ENCODE data around the gene RPS16. TPM values are rescaled to one million over a fixed set of nuclear protein-coding genes. Genes with fewer than 3 reads are reported as not detected.

Gene RPS16
- total and polyA plus RNA-seq, 9 of the 15 experiments (the other 6 are each of a cell fraction or from before 2014, with no cell fraction given), result 82.6 to 3,671 (median 2,204) TPM

DNA sequence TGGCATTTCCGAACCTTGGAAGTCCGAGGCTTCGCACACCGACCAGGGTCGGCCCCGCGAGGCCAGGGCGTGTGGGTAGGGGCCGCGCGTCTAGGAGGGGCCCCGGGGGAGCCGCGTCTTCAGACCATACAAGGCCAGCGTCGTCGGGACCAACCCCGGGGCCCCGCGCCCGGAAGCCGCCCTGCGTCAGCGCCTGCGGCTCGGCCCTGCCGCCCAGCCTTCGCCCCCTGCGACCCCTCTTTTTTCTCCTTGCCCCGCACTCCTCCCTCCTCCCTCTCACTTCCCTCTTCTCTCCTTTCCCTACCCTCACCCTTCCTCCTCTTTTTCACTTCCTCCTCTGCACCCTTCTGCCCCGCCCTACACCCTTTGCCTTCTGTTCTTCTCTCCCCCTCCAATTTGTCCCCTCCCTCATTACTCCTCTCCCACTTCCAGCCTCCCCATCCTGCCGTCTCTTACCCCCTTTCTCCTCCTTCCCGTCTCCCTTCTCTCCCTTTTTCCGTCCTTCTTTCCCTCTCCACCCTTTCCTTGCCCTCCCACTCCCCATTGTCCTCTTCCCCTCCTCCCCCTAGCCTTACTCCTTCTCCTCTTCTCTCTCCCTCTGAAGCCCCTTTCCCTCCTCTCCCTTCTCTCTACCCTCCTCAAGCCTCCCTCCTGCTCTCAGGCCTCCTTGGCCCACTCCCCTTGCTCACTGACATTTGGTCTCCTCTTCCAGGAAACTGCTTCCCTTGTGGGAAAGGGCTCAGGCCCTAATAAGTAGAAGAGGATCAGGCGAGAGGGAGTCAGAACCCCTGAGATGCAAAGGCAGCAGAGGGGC lies 25.5 kb downstream of the RPS16 start (continued):
- TF ChIP-seq TRIM25 (IDR thresholded peaks at IDR 0.05; ENCODE audit: borderline replicate concordance), result peak; percentile 97; the same call in 1 of the 2 replicates
- TF ChIP-seq ESRRB (CRISPR knock-in tag; IDR thresholded peaks at IDR 0.05; ENCODE audit: borderline replicate concordance), result no peak
- TF ChIP-seq ATF7 (IDR thresholded peaks at IDR 0.05), result no peak
- no peak for TF ChIP-seq ZNF398 (CRISPR knock-in tag; IDR thresholded peaks at IDR 0.05)
- TF ChIP-seq, protein P1, sequence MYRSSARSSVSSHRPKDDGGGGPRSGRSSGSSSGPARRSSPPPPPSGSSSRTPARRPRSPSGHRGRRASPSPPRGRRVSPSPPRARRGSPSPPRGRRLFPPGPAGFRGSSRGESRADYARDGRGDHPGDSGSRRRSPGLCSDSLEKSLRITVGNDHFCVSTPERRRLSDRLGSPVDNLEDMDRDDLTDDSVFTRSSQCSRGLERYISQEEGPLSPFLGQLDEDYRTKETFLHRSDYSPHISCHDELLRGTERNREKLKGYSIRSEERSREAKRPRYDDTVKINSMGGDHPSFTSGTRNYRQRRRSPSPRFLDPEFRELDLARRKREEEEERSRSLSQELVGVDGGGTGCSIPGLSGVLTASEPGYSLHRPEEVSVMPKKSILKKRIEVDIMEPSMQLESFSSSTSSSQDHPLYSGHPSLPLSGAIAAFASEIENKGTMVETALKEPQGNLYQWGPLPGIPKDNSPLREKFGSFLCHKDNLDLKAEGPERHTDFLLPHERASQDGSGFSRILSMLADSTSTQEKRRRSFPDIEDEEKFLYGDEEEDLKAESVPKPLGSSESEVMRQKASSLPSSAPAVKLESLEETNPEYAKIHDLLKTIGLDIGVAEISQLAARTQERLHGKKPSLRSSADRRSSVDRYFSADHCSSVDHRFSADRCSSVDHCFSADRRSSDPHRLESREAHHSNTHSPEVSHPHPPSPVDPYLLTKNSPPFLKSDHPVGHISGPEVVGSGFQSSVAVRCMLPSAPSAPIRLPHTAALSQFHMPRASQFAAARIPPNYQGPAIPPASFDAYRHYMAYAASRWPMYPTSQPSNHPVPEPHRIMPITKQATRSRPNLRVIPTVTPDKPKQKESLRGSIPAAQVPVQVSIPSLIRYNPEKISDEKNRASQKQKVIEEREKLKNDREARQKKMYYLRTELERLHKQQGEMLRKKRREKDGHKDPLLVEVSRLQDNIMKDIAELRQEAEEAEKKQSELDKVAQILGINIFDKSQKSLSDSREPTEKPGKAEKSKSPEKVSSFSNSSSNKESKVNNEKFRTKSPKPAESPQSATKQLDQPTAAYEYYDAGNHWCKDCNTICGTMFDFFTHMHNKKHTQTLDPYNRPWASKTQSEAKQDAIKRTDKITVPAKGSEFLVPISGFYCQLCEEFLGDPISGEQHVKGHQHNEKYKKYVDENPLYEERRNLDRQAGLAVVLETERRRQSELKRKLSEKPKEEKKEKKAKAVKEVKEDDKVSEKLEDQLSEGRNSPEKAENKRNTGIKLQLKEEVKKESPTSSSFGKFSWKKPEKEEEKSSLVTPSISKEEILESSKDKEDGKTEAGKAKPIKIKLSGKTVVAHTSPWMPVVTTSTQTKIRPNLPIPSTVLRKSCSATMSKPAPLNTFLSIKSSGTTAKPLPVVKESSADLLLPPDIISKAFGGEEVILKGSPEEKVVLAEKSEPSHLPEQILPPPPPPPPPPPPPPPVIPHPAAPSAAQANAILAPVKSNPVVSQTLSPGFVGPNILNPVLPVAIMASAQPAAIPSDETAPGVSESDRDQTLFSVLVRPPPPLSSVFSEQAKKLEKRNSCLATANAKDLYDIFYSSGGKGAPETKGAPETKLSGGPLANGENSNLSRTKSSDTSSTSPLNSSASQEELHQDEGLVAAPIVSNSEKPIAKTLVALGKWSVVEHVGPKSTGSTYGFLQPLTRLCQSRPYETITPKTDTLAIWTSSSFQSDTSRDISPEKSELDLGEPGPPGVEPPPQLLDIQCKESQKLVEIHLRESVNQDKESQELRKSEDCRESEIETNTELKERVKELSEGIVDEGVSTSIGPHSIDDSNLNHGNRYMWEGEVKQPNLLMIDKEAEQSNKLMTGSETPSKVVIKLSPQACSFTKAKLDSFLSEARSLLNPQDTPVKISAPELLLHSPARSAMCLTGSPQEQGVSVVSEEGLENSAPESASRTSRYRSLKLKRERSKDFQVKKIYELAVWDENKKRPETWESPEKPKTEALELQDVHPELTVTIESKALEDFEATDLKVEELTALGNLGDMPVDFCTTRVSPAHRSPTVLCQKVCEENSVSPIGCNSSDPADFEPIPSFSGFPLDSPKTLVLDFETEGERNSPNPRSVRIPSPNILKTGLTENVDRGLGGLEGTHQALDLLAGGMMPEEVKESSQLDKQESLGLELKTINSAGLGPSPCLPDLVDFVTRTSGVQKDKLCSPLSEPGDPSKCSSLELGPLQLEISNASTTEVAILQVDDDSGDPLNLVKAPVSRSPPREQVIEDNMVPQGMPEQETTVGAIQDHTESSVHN (IDR thresholded peaks at IDR 0.05; ENCODE audit: borderline replicate concordance in 1 of 2, low read depth in 1 of 2), result 0 out of 4 replicates have a peak, but pooled peaks of 1 of the 2 experiments have one; percentile 32
- 0 out of 2 replicates have a peak, but pooled peaks have one; percentile 34 for TF ChIP-seq RNF2 (IDR thresholded peaks at IDR 0.05)
- TF ChIP-seq ZNF224 (CRISPR knock-in tag; IDR thresholded peaks at IDR 0.05), result no peak
- no peak for TF ChIP-seq JUN (IDR thresholded peaks at IDR 0.05; ENCODE audit: borderline replicate concordance, low read depth, low read length)
- TF ChIP-seq JUN (CRISPR knock-in tag; IDR thresholded peaks at IDR 0.05; ENCODE audit: borderline replicate concordance), result no peak
- no peak for TF ChIP-seq PTRF (tag; IDR thresholded peaks at IDR 0.05)
- no peak for TF ChIP-seq TCFL5 (CRISPR knock-in tag; conservative IDR thresholded peaks at IDR 0.05)
- TF ChIP-seq NCOA4 (IDR thresholded peaks at IDR 0.05; ENCODE audit: partially characterized antibody), result peak; percentile 46
- TF ChIP-seq PTTG1 (tag; IDR thresholded peaks at IDR 0.05; ENCODE audit: low read depth), result no peak

Measured in K562 (cell line).